ENCODE data around the gene CPLANE2.
A peak's percentile ranks its signal among the peaks of the same experiment; 100 is the strongest.

Gene CPLANE2

DNA sequence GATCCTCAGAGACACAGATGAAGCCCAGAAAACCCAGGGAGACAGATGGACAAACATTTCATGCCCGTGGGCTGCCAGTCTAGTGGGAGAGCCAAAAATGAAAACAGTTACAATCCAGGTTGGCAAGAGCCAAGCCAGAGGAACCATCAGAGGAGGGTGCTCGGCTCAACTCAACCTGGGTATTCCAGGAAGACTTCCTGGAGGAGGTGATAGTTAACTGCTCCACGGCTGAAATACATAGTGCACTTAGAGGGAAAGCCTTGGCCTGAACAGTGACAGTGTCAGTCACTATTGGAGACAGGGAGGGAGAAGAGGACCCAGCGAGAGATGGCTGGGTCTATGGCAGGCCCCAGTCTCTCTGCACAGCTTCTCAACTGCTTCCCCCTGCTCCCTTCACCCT lies 26.4 kb downstream of the CPLANE2 start:
- no peak for DNase-seq
- Mint-ChIP-seq H3K27ac (no peak overlapping the region), H3K27me3 (ENCODE audit: low read depth, poor library complexity) (peaks cover 24% of the 10 kb centered on the region), H3K4me1 (peaks cover 22% of the 10 kb centered on the region), H3K36me3 (ENCODE audit: low read depth) (no peaks in the 10 kb centered on the region), H3K9me3 (no peaks in the 10 kb centered on the region), H3K4me3 (no peak overlapping the region)
- TF ChIP-seq, protein P1, sequence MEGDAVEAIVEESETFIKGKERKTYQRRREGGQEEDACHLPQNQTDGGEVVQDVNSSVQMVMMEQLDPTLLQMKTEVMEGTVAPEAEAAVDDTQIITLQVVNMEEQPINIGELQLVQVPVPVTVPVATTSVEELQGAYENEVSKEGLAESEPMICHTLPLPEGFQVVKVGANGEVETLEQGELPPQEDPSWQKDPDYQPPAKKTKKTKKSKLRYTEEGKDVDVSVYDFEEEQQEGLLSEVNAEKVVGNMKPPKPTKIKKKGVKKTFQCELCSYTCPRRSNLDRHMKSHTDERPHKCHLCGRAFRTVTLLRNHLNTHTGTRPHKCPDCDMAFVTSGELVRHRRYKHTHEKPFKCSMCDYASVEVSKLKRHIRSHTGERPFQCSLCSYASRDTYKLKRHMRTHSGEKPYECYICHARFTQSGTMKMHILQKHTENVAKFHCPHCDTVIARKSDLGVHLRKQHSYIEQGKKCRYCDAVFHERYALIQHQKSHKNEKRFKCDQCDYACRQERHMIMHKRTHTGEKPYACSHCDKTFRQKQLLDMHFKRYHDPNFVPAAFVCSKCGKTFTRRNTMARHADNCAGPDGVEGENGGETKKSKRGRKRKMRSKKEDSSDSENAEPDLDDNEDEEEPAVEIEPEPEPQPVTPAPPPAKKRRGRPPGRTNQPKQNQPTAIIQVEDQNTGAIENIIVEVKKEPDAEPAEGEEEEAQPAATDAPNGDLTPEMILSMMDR (IDR thresholded peaks at IDR 0.05), result no peak

DNA sequence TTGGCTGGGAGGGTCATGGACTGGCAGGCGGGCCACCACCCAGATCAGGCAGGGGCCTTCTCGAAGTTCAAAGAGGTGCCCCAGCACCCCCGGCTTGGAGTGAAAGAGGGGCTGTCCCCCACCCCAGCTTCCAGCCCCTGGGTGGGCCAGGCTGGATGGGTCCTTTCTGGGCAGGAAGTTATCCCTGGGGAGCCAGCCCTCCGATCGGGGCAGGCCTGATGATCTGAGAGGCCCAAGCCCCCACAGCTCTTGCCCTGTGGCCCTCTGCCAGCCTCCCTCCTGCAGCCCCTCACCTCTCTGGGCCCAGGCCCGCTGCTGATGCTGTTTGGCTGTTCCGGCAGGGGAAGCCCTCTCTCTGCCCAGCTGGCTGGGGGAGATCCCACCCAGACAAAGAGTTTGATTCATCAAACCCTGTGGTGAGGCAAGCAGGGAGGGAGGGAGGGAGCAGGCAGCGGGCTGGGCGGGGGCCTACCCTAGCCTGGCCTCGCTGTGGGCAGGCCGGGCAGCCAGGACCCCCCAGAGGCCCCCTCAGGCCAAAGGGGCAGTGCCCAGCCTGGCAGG lies 27.1 kb downstream of the CPLANE2 start:
- TF ChIP-seq, protein P1 (IDR thresholded peaks at IDR 0.05), result no peak
- Mint-ChIP-seq H3K4me3 (no peak overlapping the region), H3K4me1 (peaks cover 22% of the 10 kb centered on the region), H3K27me3 (ENCODE audit: low read depth, poor library complexity) (peaks cover 24% of the 10 kb centered on the region), H3K36me3 (ENCODE audit: low read depth) (no peaks in the 10 kb centered on the region), H3K9me3 (no peaks in the 10 kb centered on the region), H3K27ac (no peak overlapping the region)
- no peak for DNase-seq

DNA sequence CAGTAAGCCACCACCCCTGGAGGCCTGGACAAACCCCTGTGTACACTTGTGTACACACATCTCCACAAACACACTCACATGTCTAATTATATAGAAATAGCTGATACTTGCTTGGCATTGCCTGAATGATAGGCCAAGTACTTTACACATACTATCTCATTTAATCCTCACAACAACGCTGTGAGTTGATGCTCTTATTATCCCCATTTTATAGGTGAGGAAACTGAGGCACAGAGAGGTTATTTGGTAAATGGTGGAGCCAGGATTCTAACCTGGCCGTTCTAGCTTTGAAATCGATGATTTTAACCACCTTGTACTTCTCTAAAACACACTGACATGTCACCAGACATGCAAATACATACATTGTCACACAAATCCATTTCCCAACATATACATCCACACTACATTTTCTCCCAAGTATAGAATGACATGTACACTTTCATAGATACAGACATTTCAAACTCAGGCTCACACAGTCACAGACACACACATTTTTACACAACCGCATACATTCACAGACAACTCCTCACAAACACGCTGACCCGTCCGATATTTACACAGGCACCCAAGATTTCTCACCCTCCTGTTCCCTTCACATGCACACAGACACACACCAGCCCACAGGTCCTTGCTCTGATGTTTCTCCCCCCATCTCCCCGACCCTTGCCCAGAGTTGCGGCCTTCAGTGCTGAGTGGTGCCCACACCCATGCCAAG lies 27.7 kb downstream of the CPLANE2 start:
- peaks cover 26% of the 10 kb centered on the region for H3K4me1 Mint-ChIP-seq
- H3K36me3 Mint-ChIP-seq (ENCODE audit: low read depth), result no peaks in the 10 kb centered on the region
- H3K27me3 Mint-ChIP-seq (ENCODE audit: low read depth, poor library complexity), result peaks cover 24% of the 10 kb centered on the region
- DNase-seq, result no peak
- H3K27ac Mint-ChIP-seq, result no peak overlapping the region
- H3K4me3 Mint-ChIP-seq, result no peak overlapping the region
- H3K9me3 Mint-ChIP-seq, result no peaks in the 10 kb centered on the region
- TF ChIP-seq, protein P1 (IDR thresholded peaks at IDR 0.05), result no peak

DNA sequence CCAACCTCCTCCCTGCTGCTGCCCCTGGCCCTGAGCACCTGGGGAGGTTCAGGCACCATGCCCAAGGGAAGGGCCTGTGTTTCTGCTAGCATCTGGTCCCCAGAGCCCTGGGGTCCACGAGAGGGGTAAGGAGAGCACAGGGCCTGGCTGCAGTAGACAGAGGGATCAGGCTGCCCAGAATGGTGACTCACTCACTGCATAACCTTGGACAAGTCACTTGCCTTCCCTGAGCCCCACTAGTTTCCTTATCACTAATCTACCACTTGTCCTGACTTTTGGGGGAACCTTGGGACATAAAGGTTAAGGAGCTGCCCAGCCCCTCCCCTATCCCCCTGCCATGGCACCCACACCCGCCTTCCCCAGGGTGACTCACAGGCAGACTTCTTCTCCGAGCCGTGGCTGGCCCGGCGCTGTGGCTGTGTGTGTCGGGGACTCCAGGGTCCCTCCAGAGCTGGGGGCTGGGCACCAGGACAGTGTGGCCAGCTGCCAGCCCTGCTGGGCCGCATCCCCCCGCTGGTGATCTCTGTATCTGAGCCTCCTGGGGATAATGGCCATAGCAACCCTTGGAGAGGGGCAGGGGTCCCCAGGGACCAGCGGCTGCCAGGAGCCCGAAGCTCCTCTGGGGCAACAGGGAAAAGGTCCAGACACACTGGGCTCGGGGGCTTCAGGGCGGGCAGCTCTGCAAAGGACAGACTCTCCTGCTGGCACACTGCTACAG lies 28.6 kb downstream of the CPLANE2 start:
- H3K36me3 Mint-ChIP-seq (ENCODE audit: low read depth), result no peaks in the 10 kb centered on the region

DNA sequence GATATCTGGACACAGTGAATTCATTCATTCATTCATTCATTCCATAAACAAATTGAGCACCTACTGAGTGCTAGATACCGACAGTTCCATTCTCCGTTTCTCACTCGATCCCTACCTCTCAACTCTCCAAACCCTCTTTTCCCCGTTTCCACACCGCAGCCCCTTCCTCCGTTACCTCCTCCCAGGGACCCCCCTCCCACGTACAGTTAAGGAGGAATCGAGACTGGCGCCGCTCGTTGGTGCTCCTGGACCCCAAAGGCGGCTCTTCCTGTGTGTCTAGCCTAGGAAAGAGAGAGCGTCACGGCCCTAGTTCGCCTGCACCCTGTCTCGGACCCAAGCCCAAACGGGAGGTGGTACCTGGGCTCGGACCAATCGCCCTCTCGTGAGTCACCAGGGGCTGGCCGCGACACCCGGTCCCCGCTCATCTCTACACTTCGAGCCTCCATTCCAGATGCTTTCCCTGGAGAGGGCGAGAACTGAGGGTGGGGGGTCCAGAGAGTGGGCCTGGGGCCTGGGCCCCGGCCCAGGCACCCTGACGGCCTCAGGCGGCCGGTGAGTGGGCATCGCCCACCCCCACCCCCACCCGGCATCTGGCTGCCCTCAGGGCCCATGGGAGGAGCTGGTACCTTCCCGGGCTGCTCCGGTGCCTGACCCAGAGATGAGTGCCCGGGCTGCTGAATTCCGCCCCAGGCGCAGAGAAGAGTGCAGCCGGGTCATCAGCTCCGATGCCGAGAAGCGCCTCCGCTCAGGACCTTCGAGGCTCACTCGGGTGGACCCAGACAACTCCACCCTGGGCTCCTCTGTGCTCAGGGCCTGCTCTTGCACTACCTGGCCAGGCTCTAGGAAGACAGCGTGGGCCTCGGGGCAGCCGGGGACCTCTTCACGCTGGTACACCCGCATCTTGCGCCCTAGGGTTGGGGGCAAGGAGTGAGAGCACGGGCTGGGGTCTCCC lies 29.4 kb downstream of the CPLANE2 start:
- Mint-ChIP-seq H3K36me3 (ENCODE audit: low read depth) (no peaks in the 10 kb centered on the region), H3K4me3 (peak overlapping the region; percentile 87), H3K4me1 (peaks cover 38% of the 10 kb centered on the region), H3K27ac (peak overlapping the region; percentile 75), H3K9me3 (no peaks in the 10 kb centered on the region), H3K27me3 (ENCODE audit: low read depth, poor library complexity) (peaks cover 23% of the 10 kb centered on the region)
- DNase-seq, result no peak
- TF ChIP-seq, protein P1 (IDR thresholded peaks at IDR 0.05), result no peak

More for the DNA sequence above, 28.6 kb downstream of the CPLANE2 start:
- H3K4me3 Mint-ChIP-seq, result no peak overlapping the region
- H3K27ac Mint-ChIP-seq, result no peak overlapping the region
- DNase-seq, result no peak
- TF ChIP-seq, protein P1 (IDR thresholded peaks at IDR 0.05), result no peak
- peaks cover 30% of the 10 kb centered on the region for H3K4me1 Mint-ChIP-seq
- peaks cover 24% of the 10 kb centered on the region for H3K27me3 Mint-ChIP-seq (ENCODE audit: low read depth, poor library complexity)
- no peaks in the 10 kb centered on the region for H3K9me3 Mint-ChIP-seq

All from nephron progenitor cell (in vitro differentiated cells).